ENCODE data around the gene PPP2R1A.

Gene PPP2R1A

DNA sequence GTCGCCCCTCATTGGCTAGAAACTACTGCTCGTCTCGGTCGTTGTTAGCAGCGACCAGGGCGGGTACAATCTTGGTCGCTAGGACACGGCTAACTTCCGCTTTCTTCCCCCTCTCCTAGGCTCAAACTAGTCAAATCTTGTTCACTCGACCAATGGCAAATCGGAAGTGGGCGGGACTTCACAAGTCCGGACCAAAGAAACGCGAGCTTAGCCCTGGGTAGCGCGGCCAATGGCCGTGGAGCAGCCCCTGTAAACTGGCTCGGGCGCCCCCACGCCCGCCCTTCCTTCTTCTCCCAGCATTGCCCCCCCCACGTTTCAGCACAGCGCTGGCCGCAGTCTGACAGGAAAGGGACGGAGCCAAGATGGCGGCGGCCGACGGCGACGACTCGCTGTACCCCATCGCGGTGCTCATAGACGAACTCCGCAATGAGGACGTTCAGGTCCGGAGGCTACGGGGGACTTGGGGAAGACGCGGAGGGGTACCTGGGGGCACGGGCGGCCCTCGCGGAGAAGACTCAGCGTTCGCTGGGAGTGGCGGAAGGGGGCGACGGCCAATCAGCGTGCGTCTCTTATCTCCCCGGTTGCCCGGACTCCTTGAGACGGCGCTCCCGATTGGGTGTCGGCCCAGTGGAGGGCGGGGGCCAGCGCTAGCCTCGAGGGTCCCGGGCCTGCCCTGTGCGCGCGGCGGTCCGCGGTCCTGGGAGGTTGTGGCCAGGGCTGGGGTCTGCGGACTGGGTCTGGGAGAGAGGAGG is at the start of gene PPP2R1A:
Gene PPP2R1A, plus strand, starts transcription at position 318 of the 752 bp plus-strand sequence. Its CDS starts 45 bp downstream, at position 363.
- H3K4me1 Mint-ChIP-seq = peaks cover 48% of the 10 kb centered on the region
- peak; percentile 96 for ATAC-seq
- H3K4me3 Mint-ChIP-seq = peak within 1 kb of the TSS; percentile 97
- H3K27ac Mint-ChIP-seq = peak within 1 kb of the TSS; percentile 99
- peaks cover 36% of the 10 kb centered on the region for H3K36me3 Mint-ChIP-seq (ENCODE audit: low read depth)
- no peaks in the 10 kb centered on the region for H3K27me3 Mint-ChIP-seq
- no peaks in the 10 kb centered on the region for H3K9me3 Mint-ChIP-seq
- peak; percentile 97 for DNase-seq

DNA sequence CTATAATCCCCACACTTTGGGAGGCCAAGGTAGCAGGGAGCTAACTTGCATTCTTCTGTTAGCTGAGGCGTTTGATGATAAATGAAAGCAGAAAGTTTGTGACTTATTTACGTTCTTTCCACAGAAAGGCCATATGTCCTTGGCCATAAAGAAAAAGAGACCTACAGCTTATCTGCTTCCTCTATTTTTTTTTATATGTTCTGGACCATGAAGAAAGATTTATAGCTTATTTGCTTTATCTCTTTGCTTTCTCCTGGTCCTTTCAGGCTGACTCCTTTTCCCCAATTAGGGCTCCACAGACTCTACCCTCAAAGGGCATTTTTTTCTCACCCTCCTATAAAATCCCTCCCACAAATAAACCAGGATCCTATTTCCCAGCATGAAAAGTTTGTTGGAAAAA is 48.6 kb upstream of the PPP2R1A start:
- Mint-ChIP-seq H3K4me3 (no peak overlapping the region), H3K4me1 (peaks cover 32% of the 10 kb centered on the region), H3K9me3 (peaks cover 34% of the 10 kb centered on the region), H3K27ac (no peak overlapping the region), H3K36me3 (ENCODE audit: low read depth) (peaks cover 32% of the 10 kb centered on the region), H3K27me3 (no peaks in the 10 kb centered on the region)
- no peak for DNase-seq
- no peak for ATAC-seq

DNA sequence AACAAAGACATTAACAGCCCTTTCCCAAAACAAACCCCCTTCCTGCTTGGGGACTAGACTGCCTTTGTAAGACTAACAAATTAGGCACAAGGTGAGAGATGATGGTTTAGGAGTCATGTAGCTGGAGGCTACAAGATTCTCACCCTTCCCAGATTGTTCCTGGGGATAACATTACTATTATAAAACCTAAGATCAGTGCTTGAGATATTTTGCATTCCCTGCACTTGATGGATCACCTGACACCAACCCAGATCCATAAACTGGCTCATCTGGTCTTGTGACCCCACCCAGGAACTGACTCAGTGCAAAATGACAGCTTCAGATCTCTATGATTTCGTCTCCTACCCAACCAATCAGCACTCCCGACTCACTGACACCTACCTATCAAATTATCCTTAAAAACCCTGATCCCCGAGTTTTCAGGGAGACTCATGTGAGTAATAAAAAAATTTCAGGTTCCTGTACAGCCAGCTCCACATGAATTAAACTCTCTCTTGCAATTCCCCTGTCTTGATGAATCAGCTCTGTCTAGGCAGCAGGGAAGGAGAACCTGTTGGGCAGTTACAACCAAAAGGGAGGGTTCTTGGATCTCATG is 47.8 kb upstream of the PPP2R1A start:
- no peak overlapping the region for H3K27ac Mint-ChIP-seq

GRCh38 chr19:52148256-52148655 is 41.6 kb upstream of the PPP2R1A start:
- peaks cover 47% of the 10 kb centered on the region for H3K9me3 Mint-ChIP-seq
- no peak overlapping the region for H3K4me3 Mint-ChIP-seq
- no peaks in the 10 kb centered on the region for H3K4me1 Mint-ChIP-seq
- DNase-seq (no peak), ATAC-seq (no peak)
- no peaks in the 10 kb centered on the region for H3K27me3 Mint-ChIP-seq
- H3K27ac Mint-ChIP-seq = no peak overlapping the region
- peaks cover 34% of the 10 kb centered on the region for H3K36me3 Mint-ChIP-seq (ENCODE audit: low read depth)

More for the DNA sequence above, 47.8 kb upstream of the PPP2R1A start:
- no peaks in the 10 kb centered on the region for H3K27me3 Mint-ChIP-seq
- peaks cover 31% of the 10 kb centered on the region for H3K4me1 Mint-ChIP-seq
- DNase-seq (no peak), ATAC-seq (no peak)
- H3K36me3 Mint-ChIP-seq (ENCODE audit: low read depth) = peaks cover 29% of the 10 kb centered on the region
- peaks cover 37% of the 10 kb centered on the region for H3K9me3 Mint-ChIP-seq
- H3K4me3 Mint-ChIP-seq = no peak overlapping the region

DNA sequence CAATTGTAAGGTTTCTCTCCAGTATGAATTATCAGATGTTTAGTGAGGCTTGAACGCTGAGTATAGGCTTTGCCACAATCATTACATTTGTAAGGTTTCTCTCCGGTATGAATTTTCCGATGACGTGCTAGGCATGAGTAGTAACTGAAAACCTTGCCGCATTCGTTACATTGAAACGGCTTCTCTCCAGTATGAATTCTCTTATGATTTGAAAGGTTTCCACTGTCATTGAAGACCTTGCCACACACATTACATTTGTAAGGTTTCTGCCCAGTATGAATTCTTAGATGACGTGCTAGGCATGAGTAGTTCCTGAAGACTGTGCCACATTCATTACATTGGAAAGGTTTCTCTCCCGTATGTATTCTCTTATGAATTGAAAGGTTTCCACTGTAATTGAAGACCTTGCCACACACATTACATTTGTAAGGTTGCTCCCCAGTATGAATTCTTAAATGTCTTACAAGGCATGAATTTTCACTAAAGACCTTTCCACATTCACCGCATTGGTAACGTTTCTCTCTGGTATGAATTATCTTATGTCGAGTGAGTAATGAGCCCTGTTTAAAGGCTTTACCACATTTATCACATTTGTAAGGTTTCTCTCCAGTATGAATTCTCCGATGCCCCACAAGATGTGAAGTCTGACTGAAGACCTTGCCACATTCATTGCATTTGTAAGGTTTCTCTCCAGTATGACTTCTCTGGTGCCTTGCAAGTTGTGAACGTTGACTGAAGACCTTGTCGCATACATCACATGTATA is 34.1 kb upstream of the PPP2R1A start:
- Mint-ChIP-seq H3K4me3 (no peak overlapping the region), H3K27ac (no peak overlapping the region), H3K4me1 (no peaks in the 10 kb centered on the region), H3K9me3 (peaks cover 75% of the 10 kb centered on the region), H3K36me3 (ENCODE audit: low read depth) (peaks cover 86% of the 10 kb centered on the region), H3K27me3 (no peaks in the 10 kb centered on the region)
- DNase-seq (no peak), ATAC-seq (no peak)

DNA sequence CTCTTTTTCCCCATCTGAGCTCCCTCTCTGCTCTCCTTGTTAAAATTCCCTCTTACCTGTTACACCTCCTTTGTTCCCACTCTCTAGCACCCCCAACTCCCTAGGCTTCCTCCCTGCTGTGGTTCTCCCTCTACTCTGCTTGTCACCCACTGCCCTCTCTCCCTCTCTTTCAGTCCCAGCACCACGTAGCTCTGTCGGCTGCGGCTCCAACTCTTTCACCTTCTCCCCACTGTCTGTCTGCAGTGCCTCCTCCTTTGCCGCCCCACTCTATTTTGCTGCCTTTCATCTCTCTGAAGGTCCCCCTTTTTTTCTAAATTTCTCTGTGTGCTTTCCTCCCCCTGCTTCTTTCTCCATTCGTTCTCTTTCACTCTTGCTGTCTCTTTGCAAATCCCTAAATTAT is 19.5 kb upstream of the PPP2R1A start:
- peaks cover 43% of the 10 kb centered on the region for H3K36me3 Mint-ChIP-seq (ENCODE audit: low read depth)
- peak overlapping the region; percentile 93 for H3K27ac Mint-ChIP-seq
- H3K27me3 Mint-ChIP-seq = no peaks in the 10 kb centered on the region
- ATAC-seq = no peak
- no peak for DNase-seq
- peaks cover 18% of the 10 kb centered on the region for H3K9me3 Mint-ChIP-seq
- H3K4me3 Mint-ChIP-seq = peak overlapping the region; percentile 97
- H3K4me1 Mint-ChIP-seq = peaks cover 34% of the 10 kb centered on the region

DNA sequence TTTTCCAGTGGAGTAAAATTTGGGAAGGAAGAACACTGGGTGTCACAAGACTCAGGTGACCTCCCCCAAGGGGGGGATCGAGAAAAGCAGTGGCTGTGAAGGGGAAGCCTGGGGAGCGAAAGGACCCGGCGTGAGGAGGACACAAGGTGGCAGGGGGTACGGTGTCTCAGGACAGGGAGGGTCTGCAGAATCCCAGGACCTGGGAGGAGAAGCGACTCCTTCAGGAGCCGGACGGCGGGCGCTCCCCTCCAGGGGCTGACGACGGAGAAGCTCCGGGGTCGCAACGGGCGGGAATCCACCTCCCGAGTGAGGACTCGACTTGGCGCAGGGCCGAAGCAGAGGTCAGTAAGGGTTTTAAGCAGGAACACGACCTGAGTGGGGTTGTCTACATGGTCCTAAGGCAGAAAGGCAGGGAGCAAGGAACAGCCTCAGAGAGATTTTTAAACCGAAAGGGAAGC is 19.0 kb upstream of the PPP2R1A start:
- H3K36me3 Mint-ChIP-seq (ENCODE audit: low read depth) = peaks cover 39% of the 10 kb centered on the region
- ATAC-seq (peak; percentile 27), DNase-seq (peak; percentile 14)
- H3K27ac Mint-ChIP-seq = peak overlapping the region; percentile 93
- no peaks in the 10 kb centered on the region for H3K27me3 Mint-ChIP-seq
- peaks cover 16% of the 10 kb centered on the region for H3K9me3 Mint-ChIP-seq
- peak overlapping the region; percentile 97 for H3K4me3 Mint-ChIP-seq
- H3K4me1 Mint-ChIP-seq = peaks cover 34% of the 10 kb centered on the region

DNA sequence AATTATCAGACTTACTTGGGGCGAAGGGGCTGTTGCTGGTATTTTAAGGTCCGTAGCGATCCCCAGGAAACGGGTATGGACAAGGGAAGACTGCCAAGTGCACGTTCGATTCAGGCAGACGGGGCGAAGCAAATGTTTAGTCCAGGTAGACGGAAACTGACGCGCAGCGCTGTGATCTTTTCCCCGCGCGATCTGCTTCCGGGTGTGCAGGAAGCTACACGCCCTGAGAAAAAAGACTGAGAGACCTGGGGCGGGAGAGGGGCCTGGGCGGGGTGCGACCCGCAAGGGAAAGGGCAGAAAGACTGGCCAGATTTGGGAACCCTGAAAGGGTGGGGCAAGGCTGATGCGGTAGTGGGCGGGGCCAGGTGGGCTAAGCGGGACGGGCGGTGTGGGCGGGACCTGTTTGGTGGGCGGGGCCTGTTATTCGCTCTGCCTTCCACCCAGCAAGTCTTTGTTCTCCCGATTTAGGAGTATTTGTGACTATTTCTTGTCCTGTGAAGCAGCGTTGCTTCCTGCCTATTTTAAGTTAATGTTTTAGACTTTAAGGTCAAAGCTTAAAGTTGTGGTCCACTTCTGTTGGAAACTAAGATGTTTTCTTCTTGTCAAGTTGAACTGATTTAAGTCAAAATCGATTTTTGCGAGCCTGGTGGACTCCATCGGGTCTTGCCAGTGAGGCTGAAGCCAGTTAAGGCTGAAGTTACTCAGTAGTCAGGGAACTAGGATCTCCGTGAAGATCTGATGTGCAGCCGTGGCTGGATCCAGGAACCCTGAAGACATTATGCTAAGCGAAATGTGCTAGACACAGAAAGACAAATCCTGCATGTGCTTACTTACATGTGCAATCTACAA is 18.3 kb upstream of the PPP2R1A start, which contains the start of gene ZNF836:
Gene ZNF836, minus strand, starts transcription at position 301 of the 849 bp plus-strand sequence. CDS start 3,549 bp downstream, outside the sequence.
- Mint-ChIP-seq H3K27me3 (no peaks in the 10 kb centered on the region), H3K36me3 (ENCODE audit: low read depth) (peaks cover 37% of the 10 kb centered on the region), H3K4me3 (peak within 1 kb of the TSS; percentile 97), H3K9me3 (peaks cover 16% of the 10 kb centered on the region), H3K27ac (peak within 1 kb of the TSS; percentile 93), H3K4me1 (peaks cover 34% of the 10 kb centered on the region)
- peak; percentile 94 for ATAC-seq
- DNase-seq = peak; percentile 92

DNA sequence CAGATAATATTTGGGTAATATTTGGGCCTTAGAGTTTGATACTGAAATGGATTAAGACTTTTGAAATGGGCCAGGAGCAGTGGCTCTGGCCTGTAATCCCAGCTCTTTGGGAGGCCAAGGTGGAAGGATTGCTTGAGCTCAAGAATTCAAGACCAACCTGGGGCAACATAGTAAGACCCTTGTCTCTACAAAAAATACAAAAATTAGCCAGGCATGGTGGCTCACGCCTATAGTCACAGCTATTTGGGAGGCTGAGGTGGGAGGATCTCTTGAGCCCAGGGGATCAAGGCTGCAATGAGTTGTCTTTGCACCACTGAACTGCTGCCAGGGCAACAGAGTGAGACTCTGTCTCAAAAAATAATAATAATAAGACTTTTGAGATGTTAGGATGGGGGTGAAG is 17.5 kb upstream of the PPP2R1A start:
- no peaks in the 10 kb centered on the region for H3K27me3 Mint-ChIP-seq
- ATAC-seq (no peak), DNase-seq (no peak)
- H3K4me3 Mint-ChIP-seq = peak overlapping the region; percentile 97
- H3K9me3 Mint-ChIP-seq = peaks cover 15% of the 10 kb centered on the region
- peaks cover 34% of the 10 kb centered on the region for H3K4me1 Mint-ChIP-seq
- H3K36me3 Mint-ChIP-seq (ENCODE audit: low read depth) = peaks cover 32% of the 10 kb centered on the region
- H3K27ac Mint-ChIP-seq = no peak overlapping the region

DNA sequence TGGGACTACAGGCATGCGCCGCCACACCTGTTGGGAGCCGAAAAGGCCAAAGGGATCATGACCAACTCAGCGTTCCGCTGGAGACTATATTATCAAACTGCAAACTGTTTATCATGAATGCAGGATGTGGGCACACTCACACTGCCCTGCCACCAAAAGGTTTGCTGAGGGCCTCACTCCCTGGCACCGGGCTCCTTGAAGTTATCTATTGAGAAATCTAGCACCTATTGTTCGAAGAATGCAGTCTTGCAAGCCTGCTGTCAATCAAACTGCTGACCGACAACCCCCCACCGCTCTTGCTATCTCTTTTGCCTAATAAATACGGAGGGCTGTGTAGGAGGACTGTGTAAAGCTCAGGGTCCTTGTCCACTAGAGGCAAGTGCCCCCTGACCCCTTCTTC is 13.3 kb upstream of the PPP2R1A start:
- H3K27ac Mint-ChIP-seq = no peak overlapping the region
- H3K36me3 Mint-ChIP-seq (ENCODE audit: low read depth) = no peaks in the 10 kb centered on the region
- peaks cover 6% of the 10 kb centered on the region for H3K9me3 Mint-ChIP-seq
- peaks cover 9% of the 10 kb centered on the region for H3K4me1 Mint-ChIP-seq
- H3K4me3 Mint-ChIP-seq = no peak overlapping the region
- H3K27me3 Mint-ChIP-seq = no peaks in the 10 kb centered on the region
- ATAC-seq = no peak
- DNase-seq = no peak

GRCh38 chr19:52187407-52187806 is 2.4 kb upstream of the PPP2R1A start:
- DNase-seq (no peak), ATAC-seq (no peak)
- Mint-ChIP-seq H3K27me3 (no peaks in the 10 kb centered on the region), H3K27ac (no peak overlapping the region), H3K9me3 (no peaks in the 10 kb centered on the region), H3K36me3 (ENCODE audit: low read depth) (peaks cover 17% of the 10 kb centered on the region), H3K4me1 (peaks cover 28% of the 10 kb centered on the region), H3K4me3 (no peak overlapping the region)

- Mint-ChIP-seq H3K27me3 (no peaks in the 10 kb centered on the region), H3K36me3 (ENCODE audit: low read depth) (peaks cover 28% of the 10 kb centered on the region), H3K27ac (peak overlapping the region; percentile 99), H3K4me1 (peaks cover 40% of the 10 kb centered on the region), H3K4me3 (peak overlapping the region; percentile 97), H3K9me3 (no peaks in the 10 kb centered on the region)
- ATAC-seq (no peak), DNase-seq (no peak)
Measured at GRCh38 chr19:52188822-52189734, 774 bp upstream of the PPP2R1A start.
